K562 (cell line): Measurements from ENCODE around the gene RCSD1. TPM values are rescaled to one million over a fixed set of nuclear protein-coding genes. Genes with fewer than 3 reads are reported as not detected.

Experiments
- CBFA2T3 ChIP-seq: fragments of 450-650 bp; IDR thresholded peaks from 2 replicates; pipeline ENCODE4 v1.6.1; 2017
- CCAR2 ChIP-seq: fragments of 200-400 bp; formaldehyde crosslinking; IDR thresholded peaks from 2 replicates; pipeline ENCODE4 v1.6.1; 2017; ENCODE audit warnings: mild to moderate bottlenecking, low read depth, low read length
- SMARCA4 ChIP-seq: fragments of 450-650 bp; IDR thresholded peaks from 2 replicates; pipeline ENCODE4 v1.6.1; 2016
- SREBF1 ChIP-seq: fragments of 150-350 bp; IDR thresholded peaks from 2 replicates; pipeline ENCODE4 v1.6.1; 2014; ENCODE audit warnings: antibody characterized with exemption, low read depth, low read length, borderline replicate concordance
- TCF3 ChIP-seq: sonication (generic); formaldehyde crosslinking; IDR thresholded peaks from 2 replicates; pipeline ENCODE4 v1.4.0; 2020; ENCODE audit warnings: mild to moderate bottlenecking, missing genetic modification reagents
- ZNF174 ChIP-seq: fragments of 250-450 bp; sonication (Bioruptor Pico); IDR thresholded peaks from 2 replicates; pipeline ENCODE4 v1.4.0; 2020; ENCODE audit warnings: mild to moderate bottlenecking
- polyA plus RNA-seq, 8 experiments: library from polyadenylated mRNA; depleted of rRNA in 4 of 8; stranded (reverse) in 5 of 8; unstranded in 3 of 8; fragments of >200 nt; fragmentation: Nextera tagmentation in 2 of 8; fragmentation: Illumina TruSeq in 1 of 8; extraction: Ambion mirVana in 2 of 8; extraction: Trizol in 1 of 8; gene quantifications; 2 replicates each; pipeline versions ENCODE4 v1.2.1 to v1.2.3, GENCODE V29; 2011 to 2014; ENCODE audit warnings: inconsistent platforms in 1 of 8, missing spikeins in 1 of 8
- total RNA-seq, 7 experiments: library from RNA; depleted of rRNA in 6 of 7; stranded (reverse); fragments of >200 nt in 6 of 7; fragmentation: Illumina TruSeq in 2 of 7; extraction: Trizol in 2 of 7; gene quantifications; 2 replicates each; pipeline versions ENCODE4 v1.2.1 to v1.2.3, GENCODE V29; 2011 to 2021; ENCODE audit warnings: low replicate concordance in 1 of 7
- TF ChIP-seq, protein P1 (sequence below): fragments of 450-650 bp; formaldehyde crosslinking; IDR thresholded peaks from 2 replicates; pipeline ENCODE4 v1.4.0; 2022; ENCODE audit warnings: missing genetic modification characterization
- TF ChIP-seq, protein P2 (sequence below): fragments of 450-650 bp; IDR thresholded peaks from 2 replicates; pipeline ENCODE4 v1.6.1; 2016; ENCODE audit warnings: borderline replicate concordance
- TF ChIP-seq, protein P3 (sequence below): fragments of 250-450 bp; sonication (Bioruptor Pico); IDR thresholded peaks from 2 replicates; pipeline ENCODE4 v1.4.0; 2020
- TF ChIP-seq, protein P4 (sequence below): fragments of 450-650 bp; IDR thresholded peaks from 2 replicates; pipeline ENCODE4 v1.7.0; 2016; ENCODE audit warnings: borderline replicate concordance

Gene RCSD1
- total and polyA plus RNA-seq, 9 of the 15 experiments (the other 6 are each of a cell fraction or from before 2014, with no cell fraction given), result 7.8 to 69.8 (median 45.3) TPM

DNA sequence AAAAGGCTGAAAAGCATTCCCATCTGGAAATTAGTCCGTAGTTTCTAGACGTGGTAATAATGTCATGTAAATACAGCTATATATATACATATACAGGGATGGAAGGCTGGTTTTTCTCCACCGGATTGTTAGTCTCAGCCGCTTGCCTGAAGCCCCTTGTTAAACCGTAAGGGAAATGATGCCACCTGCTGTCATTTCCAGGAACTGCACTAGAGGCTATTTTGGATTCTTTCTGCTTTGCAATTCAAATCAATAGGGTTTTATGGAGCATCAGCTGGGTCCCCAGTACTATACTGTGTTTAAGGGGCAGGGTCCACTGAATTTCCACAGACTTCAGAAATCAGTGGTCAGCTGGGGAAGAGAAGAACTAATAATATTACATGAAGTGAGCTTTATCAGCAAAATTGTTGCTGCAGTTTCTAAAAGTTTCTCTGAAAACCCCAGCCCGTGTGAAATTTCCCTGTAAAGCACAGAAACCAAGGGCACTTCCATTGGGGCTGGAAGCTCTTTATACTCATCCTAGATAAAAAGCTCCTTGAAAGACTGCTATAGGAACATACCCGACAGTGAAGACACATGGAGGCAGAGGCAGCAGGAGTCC lies 58.0 kb downstream of the RCSD1 start (continued):
- TF ChIP-seq, protein P1, sequence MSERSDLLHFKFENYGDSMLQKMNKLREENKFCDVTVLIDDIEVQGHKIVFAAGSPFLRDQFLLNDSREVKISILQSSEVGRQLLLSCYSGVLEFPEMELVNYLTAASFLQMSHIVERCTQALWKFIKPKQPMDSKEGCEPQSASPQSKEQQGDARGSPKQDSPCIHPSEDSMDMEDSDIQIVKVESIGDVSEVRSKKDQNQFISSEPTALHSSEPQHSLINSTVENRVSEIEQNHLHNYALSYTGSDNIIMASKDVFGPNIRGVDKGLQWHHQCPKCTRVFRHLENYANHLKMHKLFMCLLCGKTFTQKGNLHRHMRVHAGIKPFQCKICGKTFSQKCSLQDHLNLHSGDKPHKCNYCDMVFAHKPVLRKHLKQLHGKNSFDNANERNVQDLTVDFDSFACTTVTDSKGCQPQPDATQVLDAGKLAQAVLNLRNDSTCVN (CRISPR knock-in tag), result no peak
- no peak for TF ChIP-seq CCAR2
- TF ChIP-seq ZNF174 (CRISPR knock-in tag), result no peak
- no peak for TF ChIP-seq TCF3 (CRISPR knock-in tag)
- TF ChIP-seq, protein P2, sequence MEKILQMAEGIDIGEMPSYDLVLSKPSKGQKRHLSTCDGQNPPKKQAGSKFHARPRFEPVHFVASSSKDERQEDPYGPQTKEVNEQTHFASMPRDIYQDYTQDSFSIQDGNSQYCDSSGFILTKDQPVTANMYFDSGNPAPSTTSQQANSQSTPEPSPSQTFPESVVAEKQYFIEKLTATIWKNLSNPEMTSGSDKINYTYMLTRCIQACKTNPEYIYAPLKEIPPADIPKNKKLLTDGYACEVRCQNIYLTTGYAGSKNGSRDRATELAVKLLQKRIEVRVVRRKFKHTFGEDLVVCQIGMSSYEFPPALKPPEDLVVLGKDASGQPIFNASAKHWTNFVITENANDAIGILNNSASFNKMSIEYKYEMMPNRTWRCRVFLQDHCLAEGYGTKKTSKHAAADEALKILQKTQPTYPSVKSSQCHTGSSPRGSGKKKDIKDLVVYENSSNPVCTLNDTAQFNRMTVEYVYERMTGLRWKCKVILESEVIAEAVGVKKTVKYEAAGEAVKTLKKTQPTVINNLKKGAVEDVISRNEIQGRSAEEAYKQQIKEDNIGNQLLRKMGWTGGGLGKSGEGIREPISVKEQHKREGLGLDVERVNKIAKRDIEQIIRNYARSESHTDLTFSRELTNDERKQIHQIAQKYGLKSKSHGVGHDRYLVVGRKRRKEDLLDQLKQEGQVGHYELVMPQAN, result no peak
- TF ChIP-seq SMARCA4, result no peak
- no peak for TF ChIP-seq CBFA2T3
- TF ChIP-seq, protein P3, sequence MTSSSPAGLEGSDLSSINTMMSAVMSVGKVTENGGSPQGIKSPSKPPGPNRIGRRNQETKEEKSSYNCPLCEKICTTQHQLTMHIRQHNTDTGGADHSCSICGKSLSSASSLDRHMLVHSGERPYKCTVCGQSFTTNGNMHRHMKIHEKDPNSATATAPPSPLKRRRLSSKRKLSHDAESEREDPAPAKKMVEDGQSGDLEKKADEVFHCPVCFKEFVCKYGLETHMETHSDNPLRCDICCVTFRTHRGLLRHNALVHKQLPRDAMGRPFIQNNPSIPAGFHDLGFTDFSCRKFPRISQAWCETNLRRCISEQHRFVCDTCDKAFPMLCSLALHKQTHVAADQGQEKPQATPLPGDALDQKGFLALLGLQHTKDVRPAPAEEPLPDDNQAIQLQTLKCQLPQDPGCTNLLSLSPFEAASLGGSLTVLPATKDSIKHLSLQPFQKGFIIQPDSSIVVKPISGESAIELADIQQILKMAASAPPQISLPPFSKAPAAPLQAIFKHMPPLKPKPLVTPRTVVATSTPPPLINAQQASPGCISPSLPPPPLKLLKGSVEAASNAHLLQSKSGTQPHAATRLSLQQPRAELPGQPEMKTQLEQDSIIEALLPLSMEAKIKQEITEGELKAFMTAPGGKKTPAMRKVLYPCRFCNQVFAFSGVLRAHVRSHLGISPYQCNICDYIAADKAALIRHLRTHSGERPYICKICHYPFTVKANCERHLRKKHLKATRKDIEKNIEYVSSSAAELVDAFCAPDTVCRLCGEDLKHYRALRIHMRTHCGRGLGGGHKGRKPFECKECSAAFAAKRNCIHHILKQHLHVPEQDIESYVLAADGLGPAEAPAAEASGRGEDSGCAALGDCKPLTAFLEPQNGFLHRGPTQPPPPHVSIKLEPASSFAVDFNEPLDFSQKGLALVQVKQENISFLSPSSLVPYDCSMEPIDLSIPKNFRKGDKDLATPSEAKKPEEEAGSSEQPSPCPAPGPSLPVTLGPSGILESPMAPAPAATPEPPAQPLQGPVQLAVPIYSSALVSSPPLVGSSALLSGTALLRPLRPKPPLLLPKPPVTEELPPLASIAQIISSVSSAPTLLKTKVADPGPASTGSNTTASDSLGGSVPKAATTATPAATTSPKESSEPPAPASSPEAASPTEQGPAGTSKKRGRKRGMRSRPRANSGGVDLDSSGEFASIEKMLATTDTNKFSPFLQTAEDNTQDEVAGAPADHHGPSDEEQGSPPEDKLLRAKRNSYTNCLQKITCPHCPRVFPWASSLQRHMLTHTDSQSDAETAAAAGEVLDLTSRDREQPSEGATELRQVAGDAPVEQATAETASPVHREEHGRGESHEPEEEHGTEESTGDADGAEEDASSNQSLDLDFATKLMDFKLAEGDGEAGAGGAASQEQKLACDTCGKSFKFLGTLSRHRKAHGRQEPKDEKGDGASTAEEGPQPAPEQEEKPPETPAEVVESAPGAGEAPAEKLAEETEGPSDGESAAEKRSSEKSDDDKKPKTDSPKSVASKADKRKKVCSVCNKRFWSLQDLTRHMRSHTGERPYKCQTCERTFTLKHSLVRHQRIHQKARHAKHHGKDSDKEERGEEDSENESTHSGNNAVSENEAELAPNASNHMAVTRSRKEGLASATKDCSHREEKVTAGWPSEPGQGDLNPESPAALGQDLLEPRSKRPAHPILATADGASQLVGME, result no peak
- TF ChIP-seq, protein P4, sequence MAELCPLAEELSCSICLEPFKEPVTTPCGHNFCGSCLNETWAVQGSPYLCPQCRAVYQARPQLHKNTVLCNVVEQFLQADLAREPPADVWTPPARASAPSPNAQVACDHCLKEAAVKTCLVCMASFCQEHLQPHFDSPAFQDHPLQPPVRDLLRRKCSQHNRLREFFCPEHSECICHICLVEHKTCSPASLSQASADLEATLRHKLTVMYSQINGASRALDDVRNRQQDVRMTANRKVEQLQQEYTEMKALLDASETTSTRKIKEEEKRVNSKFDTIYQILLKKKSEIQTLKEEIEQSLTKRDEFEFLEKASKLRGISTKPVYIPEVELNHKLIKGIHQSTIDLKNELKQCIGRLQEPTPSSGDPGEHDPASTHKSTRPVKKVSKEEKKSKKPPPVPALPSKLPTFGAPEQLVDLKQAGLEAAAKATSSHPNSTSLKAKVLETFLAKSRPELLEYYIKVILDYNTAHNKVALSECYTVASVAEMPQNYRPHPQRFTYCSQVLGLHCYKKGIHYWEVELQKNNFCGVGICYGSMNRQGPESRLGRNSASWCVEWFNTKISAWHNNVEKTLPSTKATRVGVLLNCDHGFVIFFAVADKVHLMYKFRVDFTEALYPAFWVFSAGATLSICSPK, result no peak
- no peak for TF ChIP-seq SREBF1
- TF ChIP-seq, all 486 proteins: peak for 25
